IPS-15b (cell line): ENCODE data around the gene IL20RA.
"Not testable (repeated sequence)": the region's sequence is repeated elsewhere in the genome, so short reads cannot be mapped to it uniquely, and the experiment has no call there.

ENCODE experiments used
- H3K27me3 ChIP-seq: one replicate; pipeline ENCODE4 v1.6.1; 2013; ENCODE audit warnings: low read length; ENCODE audit not compliant: control insufficient read depth, insufficient read depth
- H3K36me3 ChIP-seq: one replicate; pipeline ENCODE4 v1.6.1; 2013; ENCODE audit warnings: low read length; ENCODE audit not compliant: control insufficient read depth, insufficient read depth
- H3K4me1 ChIP-seq: one replicate; pipeline ENCODE4 v1.6.1; 2013; ENCODE audit warnings: mild to moderate bottlenecking, low read length; ENCODE audit not compliant: control insufficient read depth, insufficient read depth
- H3K4me3 ChIP-seq: one replicate; pipeline ENCODE4 v1.5.1; 2013; ENCODE audit warnings: low read depth, low read length
- H3K9ac ChIP-seq: one replicate; pipeline ENCODE4 v1.6.1; 2013; ENCODE audit warnings: low read depth, mild to moderate bottlenecking, low read length
- H3K9me3 ChIP-seq: one replicate; pipeline ENCODE4 v1.6.1; 2013; ENCODE audit warnings: mild to moderate bottlenecking, low read length; ENCODE audit not compliant: control insufficient read depth, insufficient read depth

IL20RA gene

DNA sequence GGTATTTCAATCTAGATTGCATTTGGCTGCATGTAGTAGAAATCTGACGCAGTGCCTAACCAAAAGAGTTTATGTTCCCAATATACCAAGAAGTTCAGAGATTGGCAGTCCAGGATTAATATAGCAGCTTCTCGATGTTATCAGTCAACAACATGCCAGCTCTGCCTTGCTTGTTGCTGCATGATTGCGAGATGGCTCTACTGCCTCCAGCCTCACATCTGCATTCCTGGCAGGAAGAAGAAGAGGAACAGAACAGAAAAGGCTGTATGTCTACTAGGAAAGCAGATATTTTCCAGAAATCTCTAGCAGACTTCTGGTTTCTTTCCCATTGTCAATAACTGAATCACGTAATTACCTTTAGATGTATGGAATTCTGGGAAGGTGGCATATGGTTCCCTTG is 61.8 kb downstream of the IL20RA start:
- Histone ChIP-seq H3K36me3 (no peaks in the 10 kb centered on the region), H3K9ac (no peak overlapping the region), H3K9me3 (no peaks in the 10 kb centered on the region), H3K4me1 (no peaks in the 10 kb centered on the region), H3K27me3 (no peaks in the 10 kb centered on the region), H3K4me3 (no peak overlapping the region)

DNA sequence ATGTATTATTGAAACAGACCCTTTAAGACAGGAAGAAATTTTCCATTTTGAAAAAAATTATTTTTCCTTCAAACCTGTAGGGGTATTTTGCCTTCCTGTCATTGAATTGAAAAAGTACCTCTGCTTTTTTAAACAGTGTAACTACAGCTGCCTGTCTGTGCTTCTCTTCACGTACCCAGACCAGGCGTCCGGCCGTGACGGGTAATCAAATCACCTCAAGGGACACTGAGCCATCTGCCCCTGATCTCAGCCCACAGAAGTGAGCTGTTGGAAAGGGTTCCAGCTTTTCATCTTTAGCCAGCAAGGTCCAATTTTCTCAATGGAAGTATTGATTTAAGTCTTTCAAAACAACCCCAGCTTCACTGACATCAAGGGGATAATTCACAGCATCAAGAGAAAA is 64.7 kb downstream of the IL20RA start:
- peaks cover 6% of the 10 kb centered on the region for H3K4me1 ChIP-seq
- H3K36me3 ChIP-seq: no peaks in the 10 kb centered on the region
- H3K9me3 ChIP-seq: no peaks in the 10 kb centered on the region
- no peak overlapping the region for H3K9ac ChIP-seq
- H3K27me3 ChIP-seq: no peaks in the 10 kb centered on the region
- H3K4me3 ChIP-seq: no peak overlapping the region

DNA sequence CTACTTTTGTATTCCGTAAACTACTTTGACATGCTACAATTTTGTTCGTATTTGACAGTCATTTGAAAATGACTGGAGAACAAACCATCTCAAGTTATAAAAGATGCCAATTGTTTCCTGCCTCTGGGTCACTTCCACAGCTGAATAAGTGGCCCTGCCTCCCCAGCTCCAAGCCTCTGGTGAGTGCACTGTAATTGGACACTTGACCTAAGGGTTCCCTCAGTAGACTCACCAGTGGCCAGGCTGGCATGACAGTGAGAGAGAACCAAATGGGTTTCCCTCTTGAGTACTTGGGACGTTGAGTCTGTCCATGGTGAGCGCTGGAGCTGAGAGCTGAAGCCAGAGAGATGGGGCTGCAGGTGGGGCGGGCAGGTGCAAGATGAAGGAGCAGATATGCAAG is 65.6 kb downstream of the IL20RA start:
- Histone ChIP-seq H3K9ac (no peak overlapping the region), H3K36me3 (no peaks in the 10 kb centered on the region), H3K4me3 (no peak overlapping the region), H3K27me3 (no peaks in the 10 kb centered on the region), H3K9me3 (no peaks in the 10 kb centered on the region), H3K4me1 (peaks cover 6% of the 10 kb centered on the region)

DNA sequence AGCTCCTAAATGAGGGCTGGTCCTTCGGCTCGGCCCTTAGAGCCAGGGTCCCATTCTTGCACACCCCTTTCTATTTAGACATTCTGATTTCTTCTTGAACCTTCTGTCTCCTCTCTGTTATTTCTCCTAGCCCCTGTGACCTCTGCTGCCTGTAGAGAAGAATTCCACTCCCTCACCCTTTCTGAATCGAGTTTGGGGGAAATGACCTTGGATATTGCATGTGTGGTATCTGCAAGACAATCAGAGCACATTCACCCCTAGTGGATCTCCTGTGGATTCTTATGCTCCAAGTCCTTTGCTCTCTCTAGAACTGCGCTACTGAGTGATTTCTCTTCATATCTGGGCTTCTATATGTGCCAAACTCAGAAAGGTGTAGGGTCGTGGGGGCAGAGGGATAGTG is 67.7 kb downstream of the IL20RA start:
- no peaks in the 10 kb centered on the region for H3K36me3 ChIP-seq
- no peaks in the 10 kb centered on the region for H3K9me3 ChIP-seq
- H3K9ac ChIP-seq: no peak overlapping the region
- H3K27me3 ChIP-seq: no peaks in the 10 kb centered on the region
- no peak overlapping the region for H3K4me3 ChIP-seq
- peaks cover 6% of the 10 kb centered on the region for H3K4me1 ChIP-seq

DNA sequence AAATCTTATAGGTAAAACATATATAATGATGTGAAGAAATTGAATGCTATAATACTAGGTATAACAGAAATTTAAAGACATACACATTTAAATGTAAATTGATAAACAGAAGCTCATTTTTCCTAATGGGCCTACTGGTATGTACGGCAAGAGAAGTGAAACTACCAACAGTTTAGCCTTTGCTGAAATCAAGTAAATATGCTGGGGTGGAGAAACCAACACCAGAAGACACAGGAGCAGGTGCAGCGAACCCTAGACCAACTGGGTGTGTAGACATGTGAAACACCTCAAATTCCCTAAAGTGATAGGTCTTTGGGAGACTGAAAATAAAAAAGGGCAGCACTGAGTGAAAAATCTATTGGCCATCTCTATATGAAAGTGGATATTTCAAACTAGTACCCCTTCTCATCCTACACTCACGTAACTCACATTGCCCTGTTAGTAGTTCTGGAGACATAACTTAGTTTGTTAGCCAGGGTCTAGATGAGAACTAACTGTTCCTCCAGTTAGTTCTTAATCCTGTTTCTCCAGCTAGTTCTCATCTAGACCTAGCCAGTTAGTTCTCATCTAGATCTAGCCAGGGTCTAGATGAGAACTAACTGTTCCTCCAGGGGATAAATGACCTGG is 69.6 kb downstream of the IL20RA start:
- Histone ChIP-seq H3K9ac (no peak overlapping the region), H3K4me3 (no peak overlapping the region), H3K36me3 (no peaks in the 10 kb centered on the region), H3K9me3 (no peaks in the 10 kb centered on the region), H3K4me1 (peaks cover 6% of the 10 kb centered on the region), H3K27me3 (no peaks in the 10 kb centered on the region)

DNA sequence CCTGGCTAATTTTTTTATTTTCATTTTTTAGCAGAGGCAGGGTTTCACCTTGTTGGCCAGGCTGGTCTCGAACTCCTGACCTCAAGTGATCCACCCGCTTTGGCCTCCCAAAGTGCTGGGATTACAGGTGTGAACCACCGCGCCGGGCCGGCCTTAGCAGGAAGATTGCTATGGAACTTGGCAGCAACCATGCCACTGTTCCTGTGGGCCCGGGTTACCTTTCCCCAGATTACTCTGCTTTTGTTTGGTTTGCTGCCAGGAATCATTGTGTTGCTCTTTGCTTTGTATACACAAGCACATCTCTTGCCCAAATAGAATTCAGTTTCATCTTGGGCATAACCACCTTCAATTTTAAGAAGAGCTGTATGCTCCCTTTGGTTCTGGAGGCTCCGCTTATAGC is 71.0 kb downstream of the IL20RA start:
- H3K9ac ChIP-seq, H3K4me1 ChIP-seq, H3K4me3 ChIP-seq, H3K36me3 ChIP-seq, H3K9me3 ChIP-seq, H3K27me3 ChIP-seq: not testable (repeated sequence)

DNA sequence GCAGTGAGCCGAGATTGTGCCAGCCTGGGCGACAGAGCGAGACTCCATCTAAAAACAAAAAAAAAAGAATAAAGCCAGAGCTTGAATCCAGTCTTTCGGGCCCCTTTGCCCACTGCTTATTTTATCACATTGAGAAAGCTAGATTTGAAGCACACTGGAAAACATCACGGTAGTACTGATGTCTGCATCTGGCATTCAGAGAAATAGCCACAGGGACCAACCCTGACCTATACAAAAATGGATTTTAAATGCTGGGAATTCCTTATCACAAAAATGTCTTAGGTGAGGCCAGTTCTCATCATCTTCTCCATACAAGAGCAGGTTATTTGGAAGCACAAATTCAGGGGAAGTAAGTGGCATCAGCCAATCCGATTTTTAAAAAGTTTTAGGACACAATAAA is 73.2 kb downstream of the IL20RA start:
- no peaks in the 10 kb centered on the region for H3K9me3 ChIP-seq
- no peak overlapping the region for H3K4me3 ChIP-seq
- no peak overlapping the region for H3K9ac ChIP-seq
- no peaks in the 10 kb centered on the region for H3K27me3 ChIP-seq
- H3K36me3 ChIP-seq: no peaks in the 10 kb centered on the region
- H3K4me1 ChIP-seq: no peaks in the 10 kb centered on the region

DNA sequence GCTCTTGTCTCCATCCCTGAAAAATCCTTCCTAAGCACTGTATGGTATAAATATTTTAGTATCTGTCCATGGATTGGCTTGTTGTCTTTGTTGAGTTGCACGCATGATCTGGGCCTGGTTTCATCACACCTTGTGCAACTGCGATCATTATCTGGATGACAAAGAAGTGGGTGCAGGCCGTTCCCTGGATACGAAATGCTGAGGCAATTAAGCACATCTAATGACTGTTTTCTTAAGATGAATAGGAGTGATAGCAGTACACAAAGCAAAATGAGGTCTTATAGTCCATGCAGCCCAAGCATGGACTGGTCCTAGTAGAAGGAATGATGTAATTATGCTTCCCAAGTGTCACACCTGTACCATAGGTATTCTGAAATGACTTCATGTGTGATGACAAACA is 74.8 kb downstream of the IL20RA start:
- H3K4me1 ChIP-seq: no peaks in the 10 kb centered on the region
- H3K4me3 ChIP-seq: no peak overlapping the region
- H3K9ac ChIP-seq: no peak overlapping the region
- no peaks in the 10 kb centered on the region for H3K9me3 ChIP-seq
- no peaks in the 10 kb centered on the region for H3K27me3 ChIP-seq
- H3K36me3 ChIP-seq: no peaks in the 10 kb centered on the region

DNA sequence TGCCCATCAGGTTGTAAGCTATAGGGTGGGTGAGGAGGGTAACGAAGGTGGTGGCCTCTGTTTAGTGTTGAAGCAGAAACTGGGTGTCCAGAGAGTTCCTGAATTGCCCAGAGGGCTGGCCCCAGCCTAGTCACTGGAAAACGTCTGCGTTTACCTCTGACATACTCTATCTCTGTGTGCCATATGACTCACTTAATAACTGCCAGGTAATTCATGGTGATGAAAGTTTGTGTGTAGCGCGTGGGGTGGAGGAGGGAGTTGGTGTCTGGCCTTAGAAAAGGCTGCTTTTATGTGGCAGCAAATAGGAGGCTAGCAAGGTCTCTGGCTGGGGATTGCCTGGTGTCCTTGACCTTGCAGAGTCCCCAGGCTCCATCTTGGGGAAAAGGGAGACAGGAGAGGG is 75.3 kb downstream of the IL20RA start:
- Histone ChIP-seq H3K4me3 (no peak overlapping the region), H3K9ac (no peak overlapping the region), H3K9me3 (no peaks in the 10 kb centered on the region), H3K27me3 (no peaks in the 10 kb centered on the region), H3K4me1 (no peaks in the 10 kb centered on the region), H3K36me3 (no peaks in the 10 kb centered on the region)

DNA sequence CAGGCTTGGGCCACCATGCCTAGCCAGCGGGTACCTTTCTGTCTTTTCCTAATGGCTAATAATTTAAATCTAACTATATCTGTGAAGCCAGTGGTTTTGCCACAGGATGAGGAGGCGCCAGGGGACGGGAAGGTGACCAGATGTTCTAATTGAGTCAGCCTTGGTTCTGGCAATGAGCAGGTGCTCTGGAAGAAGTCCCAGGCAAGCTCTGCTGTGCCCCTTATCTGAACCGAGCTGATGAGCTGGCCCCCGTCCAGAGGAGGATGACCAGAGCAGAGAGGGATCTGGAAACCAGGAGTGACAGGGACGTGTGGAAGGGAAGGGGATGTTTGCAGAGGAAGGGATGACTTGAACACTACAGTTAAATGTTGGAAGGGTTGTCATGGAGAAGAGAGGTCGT is 75.9 kb downstream of the IL20RA start:
- H3K9ac ChIP-seq: no peak overlapping the region

DNA sequence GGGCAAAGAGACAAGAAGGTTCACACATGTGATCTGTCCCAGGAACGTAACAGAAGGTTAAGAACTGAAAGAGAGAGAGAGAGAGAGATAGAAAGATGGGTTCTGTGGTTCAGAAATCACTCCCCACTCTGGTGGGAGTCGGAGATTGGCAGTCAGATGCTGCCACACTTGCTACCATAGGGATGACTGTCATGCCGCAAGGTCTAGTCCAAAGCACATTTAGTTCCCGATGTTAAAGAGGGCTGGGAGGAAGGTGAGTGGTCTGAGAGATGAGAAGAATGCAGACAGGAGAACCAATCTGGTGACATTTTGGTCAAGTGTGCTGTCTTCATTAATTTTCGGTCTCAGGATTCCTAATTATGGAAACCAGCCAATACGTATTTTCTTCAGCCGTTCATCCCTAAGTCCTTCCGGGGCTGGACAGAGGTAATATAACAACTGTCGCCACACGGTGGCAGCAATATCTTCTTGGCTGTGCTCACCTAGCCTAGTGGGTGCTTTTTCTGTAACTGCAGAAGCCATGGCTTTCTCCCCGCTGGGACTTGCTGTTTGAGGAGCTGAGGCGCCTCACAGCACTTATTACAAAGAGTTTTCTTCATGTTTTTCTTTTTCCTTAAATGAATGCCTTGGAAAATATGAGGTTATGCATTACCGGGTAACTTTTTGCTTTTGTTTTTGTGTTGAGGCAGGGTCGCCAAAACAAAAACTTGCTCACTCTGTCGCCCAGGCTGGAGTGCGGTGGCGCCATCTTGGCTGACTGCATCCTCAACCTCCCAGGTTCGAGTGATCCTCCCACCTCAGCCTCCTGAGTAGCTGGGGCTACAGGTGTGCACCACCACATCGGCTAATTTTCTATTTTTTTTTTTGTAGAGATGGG is 76.7 kb downstream of the IL20RA start:
- Histone ChIP-seq H3K36me3 (no peaks in the 10 kb centered on the region), H3K9me3 (no peaks in the 10 kb centered on the region), H3K4me1 (no peaks in the 10 kb centered on the region), H3K27me3 (no peaks in the 10 kb centered on the region), H3K4me3 (no peak overlapping the region), H3K9ac (no peak overlapping the region)

More for the DNA sequence above, 75.9 kb downstream of the IL20RA start:
- no peaks in the 10 kb centered on the region for H3K4me1 ChIP-seq
- no peaks in the 10 kb centered on the region for H3K9me3 ChIP-seq
- H3K27me3 ChIP-seq: no peaks in the 10 kb centered on the region
- H3K36me3 ChIP-seq: no peaks in the 10 kb centered on the region
- no peak overlapping the region for H3K4me3 ChIP-seq

DNA sequence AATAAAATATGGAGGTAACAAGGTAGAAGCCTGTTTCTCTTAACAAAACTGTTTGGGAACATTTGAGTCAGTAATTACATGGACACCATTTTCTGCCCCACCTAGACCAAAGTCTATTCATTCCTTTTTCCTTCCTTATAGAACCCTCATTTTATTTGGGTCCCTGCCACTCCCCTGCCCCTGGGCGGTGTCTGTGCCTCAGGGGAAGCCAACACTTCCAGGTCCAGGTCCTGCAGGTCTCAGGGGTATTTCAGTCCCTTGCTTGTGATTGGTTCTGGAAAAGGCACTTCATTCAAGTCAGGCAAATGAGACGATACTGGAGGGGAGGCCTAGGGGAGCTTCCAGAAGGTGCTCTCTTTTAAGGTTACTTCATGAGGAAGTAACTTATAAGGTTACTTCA is 80.4 kb downstream of the IL20RA start:
- no peaks in the 10 kb centered on the region for H3K9me3 ChIP-seq
- no peak overlapping the region for H3K9ac ChIP-seq
- no peaks in the 10 kb centered on the region for H3K27me3 ChIP-seq
- H3K36me3 ChIP-seq: no peaks in the 10 kb centered on the region
- H3K4me1 ChIP-seq: peaks cover 8% of the 10 kb centered on the region
- H3K4me3 ChIP-seq: no peak overlapping the region
